B cell (primary cell): ENCODE data around the gene BOC. TPM values are rescaled to one million over a fixed set of nuclear protein-coding genes. Genes with fewer than 3 reads are reported as not detected.
A peak's percentile ranks its signal among the peaks of the same experiment; 100 is the strongest.

Experiments
- ATAC-seq: fragments of 200-7000 bp; cut with Tn5 transposase; one replicate; pipeline ENCODE4 v1.10.0; 2021; ENCODE audit warnings: low read depth, mild to moderate bottlenecking, moderate number of reproducible peaks, moderate library complexity
- CTCF ChIA-PET: fragments of 350-600 bp; sonication (Branson Sonifier 250); formaldehyde crosslinking; loops from one replicate; lab custom pipeline; 2021; ENCODE audit warnings: antibody characterized with exemption, inconsistent platforms; lab: Charles Lee
- POLR2A ChIA-PET: fragments of 350-600 bp; sonication (Branson Sonifier 250); formaldehyde crosslinking; loops from one replicate; lab custom pipeline; 2021; ENCODE audit warnings: antibody characterized with exemption; lab: Charles Lee
- DNase-seq: peaks from one replicate; pipeline ENCODE4 v3.0.0; 2013
- H2AFZ ChIP-seq: 2 replicates; pipeline ENCODE4 v1.6.1; 2012; ENCODE audit warnings: mild to moderate bottlenecking, low read depth, low read length; ENCODE audit not compliant: insufficient read depth, poor library complexity, severe bottlenecking
- H3K27ac ChIP-seq, 2 donors: 1 replicate in 1 of 2; 2 replicates in 1 of 2; pipeline ENCODE4 v1.5.1; 2012 to 2013; ENCODE audit warnings: low read length in 2 of 2, mild to moderate bottlenecking in 2 of 2, moderate library complexity in 1 of 2
- H3K27me3 ChIP-seq, 4 experiments: fragments of 200-600 bp in 1 of 4; sonication (generic) in 1 of 4; replicated peaks in 1 of 4; 1 replicate in 2 of 4; 2 replicates in 2 of 4; pipeline versions ENCODE4 v1.6.1 to v1.7.0; 2013 to 2016; ENCODE audit warnings: low read length in 3 of 4, mild to moderate bottlenecking in 2 of 4, mixed read lengths in 1 of 4, moderate library complexity in 1 of 4; ENCODE audit not compliant: insufficient read depth in 4 of 4, control insufficient read depth in 3 of 4; ENCODE audit errors: control extremely low read depth in 1 of 4
- H3K36me3 ChIP-seq, 2 experiments: replicated peaks in 1 of 2; 1 replicate in 1 of 2; 2 replicates in 1 of 2; pipeline versions ENCODE4 v1.6.1 to v1.7.1; 2013; ENCODE audit warnings: low read length in 1 of 2; ENCODE audit not compliant: insufficient read depth in 2 of 2, control insufficient read depth in 1 of 2; ENCODE audit errors: control extremely low read depth in 1 of 2, extremely low read depth in 1 of 2
- H3K4me1 ChIP-seq, 2 donors: fragments of 200-600 bp in 1 of 2; sonication (generic) in 1 of 2; 1 replicate in 1 of 2; 2 replicates in 1 of 2; pipeline versions ENCODE4 v1.5.1 to v1.6.1; 2013 to 2017; ENCODE audit warnings: low read length in 2 of 2; ENCODE audit not compliant: control insufficient read depth in 2 of 2, insufficient read depth in 2 of 2
- H3K4me2 ChIP-seq: replicated peaks from 2 replicates; pipeline ENCODE3; 2012; ENCODE audit warnings: mild to moderate bottlenecking, low read depth, low read length; ENCODE audit not compliant: poor library complexity, severe bottlenecking
- H3K4me3 ChIP-seq, 5 experiments: fragments of 200-600 bp in 1 of 5; sonication (generic) in 1 of 5; 1 replicate in 3 of 5; 2 replicates in 2 of 5; pipeline versions ENCODE4 v1.5.1 to v1.7.0; 2011 to 2016; ENCODE audit warnings: low read length in 4 of 5, mild to moderate bottlenecking in 4 of 5, low read depth in 2 of 5, control low read depth in 1 of 5, moderate library complexity in 1 of 5; ENCODE audit not compliant: insufficient read depth in 1 of 5; ENCODE audit errors: control extremely low read depth in 1 of 5, extremely low read depth in 1 of 5
- H3K79me2 ChIP-seq: fragments of 200-600 bp; sonication (generic); one replicate; pipeline ENCODE4 v1.6.0; 2016; ENCODE audit warnings: low read length; ENCODE audit not compliant: control insufficient read depth, insufficient read depth
- H3K9ac ChIP-seq: fragments of 200-600 bp; sonication (generic); 2 replicates; pipeline ENCODE4 v1.6.1; 2017; ENCODE audit warnings: mild to moderate bottlenecking, low read length, moderate library complexity
- H3K9me3 ChIP-seq, 3 donors: one replicate each; pipeline versions ENCODE4 v1.6.1 to v1.7.1; 2013; ENCODE audit warnings: low read length in 2 of 3; ENCODE audit not compliant: control insufficient read depth in 2 of 3, insufficient read depth in 1 of 3; ENCODE audit errors: control extremely low read depth in 1 of 3
- H4K20me1 ChIP-seq: 2 replicates; pipeline ENCODE4 v1.6.0; 2012; ENCODE audit warnings: mild to moderate bottlenecking, low read length; ENCODE audit not compliant: insufficient read depth, control insufficient read depth, poor library complexity, severe bottlenecking
- H3K27ac Mint-ChIP-seq: one replicate; pipeline ENCODE4 v1.8.0; 2021; ENCODE audit warnings: mixed read lengths
- H3K27me3 Mint-ChIP-seq: one replicate; pipeline ENCODE4 v1.8.0; 2021; ENCODE audit warnings: mixed read lengths
- H3K4me1 Mint-ChIP-seq: one replicate; pipeline ENCODE4 v1.8.0; 2021; ENCODE audit warnings: mixed read lengths
- H3K4me3 Mint-ChIP-seq: one replicate; pipeline ENCODE4 v1.8.0; 2021; ENCODE audit warnings: mixed read lengths
- H3K9me3 Mint-ChIP-seq: one replicate; pipeline ENCODE4 v1.8.0; 2022; ENCODE audit warnings: mixed read lengths; ENCODE audit not compliant: insufficient read depth
- CTCF ChIP-seq: fragments of 200-600 bp; IDR thresholded peaks from one replicate; pipeline ENCODE4 v1.8.0; 2022; ENCODE audit warnings: antibody characterized with exemption, mild to moderate bottlenecking
- EZH2 ChIP-seq: IDR thresholded peaks from 2 replicates; pipeline ENCODE4 v1.6.1; 2012; ENCODE audit warnings: borderline replicate concordance, low read depth, mild to moderate bottlenecking, moderate library complexity, low read length; ENCODE audit not compliant: insufficient read depth, poor library complexity, severe bottlenecking
- WGBS: methylation state at CpG from one replicate; pipeline ENCODE4 v1.1.5; 2013; ENCODE audit warnings: missing lambda C conversion rate; ENCODE audit not compliant: insufficient coverage; 5-methylcytosine and 5-hydroxymethylcytosine counted together
- intact Hi-C: fragments of 100-400 bp; cut with micrococcal nuclease; formaldehyde crosslinking; loops from one replicate; pipeline ENCODE4 v1.10.0; 2022
- polyA plus RNA-seq: library from polyadenylated mRNA; depleted of rRNA; stranded (reverse); fragments of >200 nt; gene quantifications from 2 replicates; pipeline ENCODE4 v1.2.3, GENCODE V29; 2012
- total RNA-seq, 2 donors: library from RNA; stranded (reverse); fragments of 120-200 nt in 1 of 2; gene quantifications; 1 replicate in 1 of 2; 2 replicates in 1 of 2; pipeline versions ENCODE4 v1.2.3 to v1.2.4, GENCODE V29; 2013 to 2022

The BOC gene
- total and polyA plus RNA-seq, 2 donors (not counting 1 experiment from before 2014, with no cell fraction given): 0.12 to 2.0 TPM

GRCh38 chr3:113213896-113214587, 2.7 kb downstream of the BOC start:
- Mint-ChIP-seq H3K9me3 (no peaks in the 10 kb centered on the region), H3K27me3 (peaks cover 56% of the 10 kb centered on the region), H3K27ac (no peak overlapping the region), H3K4me3 (peak overlapping the region; percentile 30), H3K4me1 (peaks cover 14% of the 10 kb centered on the region)
- Histone ChIP-seq H3K9ac (no peak overlapping the region), H3K9me3 (no peaks in the 10 kb centered on the region), H3K36me3 (no peaks in the 10 kb centered on the region), H3K79me2 (no peaks in the 10 kb centered on the region), H3K27ac (no peak overlapping the region), H3K4me1 (peaks cover 15 to 21% of the 10 kb centered on the region in 2 donors), H4K20me1 (no peaks in the 10 kb centered on the region), H3K27me3 (peaks cover 0 to 37% (median 18%) of the 10 kb centered on the region in 4 experiments), H3K4me3 (no peak overlapping the region), H2AFZ (no peak overlapping the region), H3K4me2 (no peak overlapping the region)
- WGBS: 93% methylated on average over 3 of the region's 7 CpGs
- POLR2A ChIA-PET: no interaction called here
- DNase-seq: no peak
- TF ChIP-seq CTCF (no peak), EZH2 (no peak)
- ATAC-seq: no peak
- intact Hi-C loops: no loop called here
- CTCF ChIA-PET: no interaction called here

- H3K36me3 ChIP-seq: no peaks in the 10 kb centered on the region
- CTCF ChIA-PET: no interaction called here
- intact Hi-C loops: no loop called here
- H3K27ac ChIP-seq: no peak overlapping the region
- H3K27me3 Mint-ChIP-seq: peaks cover 50% of the 10 kb centered on the region
- H3K4me1 Mint-ChIP-seq: peaks cover 14% of the 10 kb centered on the region
- WGBS: 89% methylated on average over 2 of the region's 2 CpGs
- no peak overlapping the region for H3K27ac Mint-ChIP-seq
- H3K4me3 Mint-ChIP-seq: no peak overlapping the region
- peaks cover 0 to 37% (median 18%) of the 10 kb centered on the region in 4 experiments for H3K27me3 ChIP-seq
- no peak overlapping the region for H3K9ac ChIP-seq
- H3K4me2 ChIP-seq: no peak overlapping the region
- H3K4me1 ChIP-seq: peaks cover 15 to 21% of the 10 kb centered on the region in 2 donors
- no peaks in the 10 kb centered on the region for H3K79me2 ChIP-seq
- no peak overlapping the region for H2AFZ ChIP-seq
- POLR2A ChIA-PET: no interaction called here
- H3K4me3 ChIP-seq: no peak overlapping the region
- no peaks in the 10 kb centered on the region for H3K9me3 Mint-ChIP-seq
- TF ChIP-seq CTCF: no peak
- no peak for TF ChIP-seq EZH2
- no peaks in the 10 kb centered on the region for H4K20me1 ChIP-seq
- DNase-seq: no peak
- H3K9me3 ChIP-seq: no peaks in the 10 kb centered on the region
- ATAC-seq: no peak
These were observed 3.7 kb downstream of the BOC start for GRCh38 chr3:113214917-113215595.
